Measurements from ENCODE around the gene CCDC149.

Gene CCDC149

GRCh38 chr4:24867251-24867650 lies 45.6 kb downstream of the CCDC149 start:
- Histone ChIP-seq H3K9ac (no peak overlapping the region), H3K9me3 (peaks cover 53% of the 10 kb centered on the region), H3K4me1 (peaks cover 42% of the 10 kb centered on the region), H3K27ac (no peak overlapping the region), H3K36me3 (peaks cover 56% of the 10 kb centered on the region), H3K27me3 (no peaks in the 10 kb centered on the region), H4K20me1 (no peaks in the 10 kb centered on the region), H3K4me3 (no peak overlapping the region), H3K4me2 (no peak overlapping the region)
- no peak for TF ChIP-seq Cebpa-rat (IDR thresholded peaks at IDR 0.05)

DNA sequence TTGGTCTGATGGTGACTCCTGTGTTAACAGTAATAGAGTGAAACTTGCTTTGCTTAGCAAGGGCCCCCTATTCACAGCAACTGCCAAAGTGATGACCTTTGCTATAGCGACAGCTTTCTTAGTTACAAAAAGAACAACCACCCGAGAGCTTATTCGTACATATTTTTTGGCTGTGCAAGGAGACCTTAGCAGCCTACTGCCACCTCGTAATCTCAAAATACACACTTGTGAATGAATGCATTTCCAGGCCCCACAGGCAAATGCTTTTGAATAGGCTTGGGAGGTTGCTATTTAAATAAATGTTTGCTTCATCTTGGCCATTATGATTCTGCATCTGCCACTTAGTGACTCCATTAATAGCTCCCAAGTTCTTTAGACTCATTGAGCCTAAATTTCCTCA lies 47.4 kb downstream of the CCDC149 start:
- TF ChIP-seq Cebpa-rat (IDR thresholded peaks at IDR 0.05), result no peak
- H3K9ac ChIP-seq, result no peak overlapping the region
- no peaks in the 10 kb centered on the region for H3K27me3 ChIP-seq
- no peak overlapping the region for H3K4me2 ChIP-seq
- peaks cover 71% of the 10 kb centered on the region for H3K9me3 ChIP-seq
- peaks cover 61% of the 10 kb centered on the region for H3K36me3 ChIP-seq
- no peak overlapping the region for H3K27ac ChIP-seq
- peaks cover 32% of the 10 kb centered on the region for H3K4me1 ChIP-seq
- no peak overlapping the region for H3K4me3 ChIP-seq
- H4K20me1 ChIP-seq, result no peaks in the 10 kb centered on the region

- H3K4me1 ChIP-seq, result peaks cover 25% of the 10 kb centered on the region
- TF ChIP-seq Cebpa-rat (IDR thresholded peaks at IDR 0.05), result no peak
- no peaks in the 10 kb centered on the region for H3K27me3 ChIP-seq
- H3K27ac ChIP-seq, result no peak overlapping the region
- no peaks in the 10 kb centered on the region for H4K20me1 ChIP-seq
- H3K36me3 ChIP-seq, result peaks cover 62% of the 10 kb centered on the region
- no peak overlapping the region for H3K4me2 ChIP-seq
- H3K9me3 ChIP-seq, result peaks cover 82% of the 10 kb centered on the region
- H3K4me3 ChIP-seq, result 0 out of 2 replicates have a peak overlapping the region, but pooled peaks have one; percentile 13
- H3K9ac ChIP-seq, result no peak overlapping the region
These were observed 49.0 kb downstream of the CCDC149 start for GRCh38 chr4:24863799-24864198.

DNA sequence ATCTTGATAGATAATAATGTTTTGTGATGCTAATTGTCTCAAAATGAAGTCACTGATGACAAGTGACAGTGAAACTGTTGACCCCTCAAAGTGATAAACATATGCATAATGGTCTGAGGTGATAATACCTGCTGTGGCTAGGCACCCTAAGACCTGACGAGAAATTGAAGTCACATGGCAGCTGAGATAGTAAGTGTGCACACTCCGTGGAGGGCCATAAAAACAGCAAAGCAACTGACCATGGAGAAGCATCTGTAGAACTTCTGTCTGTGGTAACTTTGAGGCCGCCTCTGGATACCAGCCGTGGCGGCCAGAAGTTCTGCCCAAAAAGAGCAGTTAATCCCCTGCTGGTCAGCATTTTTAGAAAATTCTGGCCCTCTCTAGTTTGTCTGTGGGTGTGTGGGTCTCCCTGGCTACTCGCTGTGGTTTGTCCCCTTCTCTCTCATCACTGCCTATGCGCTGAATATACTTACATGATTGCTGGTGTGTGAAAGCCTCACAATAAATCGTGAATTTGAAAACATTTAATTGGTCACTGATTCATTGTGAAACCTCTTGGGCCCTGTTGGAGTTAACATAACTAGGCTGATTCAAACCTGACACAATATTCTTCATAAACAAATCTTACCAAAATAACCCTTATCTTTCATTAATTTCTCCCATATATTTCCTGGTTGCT lies 50.6 kb downstream of the CCDC149 start:
- Histone ChIP-seq H4K20me1 (no peaks in the 10 kb centered on the region), H3K36me3 (peaks cover 54% of the 10 kb centered on the region), H3K9ac (no peak overlapping the region), H3K9me3 (peaks cover 77% of the 10 kb centered on the region), H3K4me2 (no peak overlapping the region), H3K4me3 (no peak overlapping the region), H3K4me1 (peaks cover 29% of the 10 kb centered on the region), H3K27me3 (no peaks in the 10 kb centered on the region), H3K27ac (no peak overlapping the region)
- TF ChIP-seq Cebpa-rat (IDR thresholded peaks at IDR 0.05), result no peak

DNA sequence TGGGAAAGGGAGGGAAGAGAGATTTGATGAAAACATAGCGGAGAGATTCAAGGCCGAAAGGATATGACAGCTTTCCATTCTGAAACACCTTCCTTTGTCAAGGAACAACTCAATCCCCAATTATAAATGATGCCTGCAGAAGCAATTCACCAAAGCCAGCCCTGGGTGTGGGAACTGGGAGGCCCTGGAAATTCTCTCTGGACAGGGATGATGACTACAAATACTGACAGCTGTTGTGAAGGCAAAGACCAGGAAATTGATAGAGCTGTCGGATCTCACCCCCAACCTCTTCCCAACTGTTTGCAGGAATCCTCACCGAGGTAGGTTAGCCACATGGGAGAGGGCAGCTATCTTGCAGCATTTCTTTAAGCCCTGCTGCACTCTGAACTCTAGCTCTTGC lies 54.3 kb downstream of the CCDC149 start:
- peaks cover 24% of the 10 kb centered on the region for H3K36me3 ChIP-seq
- H3K9me3 ChIP-seq, result peaks cover 42% of the 10 kb centered on the region
- peak overlapping the region; percentile 70; the same call in 1 of the 2 replicates for H3K9ac ChIP-seq
- peak overlapping the region; percentile 30; the same call in 1 of the 2 replicates for H3K4me3 ChIP-seq
- H3K27ac ChIP-seq, result peak overlapping the region; percentile 78
- peak overlapping the region; percentile 84 for H3K4me2 ChIP-seq
- H3K27me3 ChIP-seq, result no peaks in the 10 kb centered on the region
- peaks cover 66% of the 10 kb centered on the region for H3K4me1 ChIP-seq
- no peaks in the 10 kb centered on the region for H4K20me1 ChIP-seq
- no peak for TF ChIP-seq Cebpa-rat (IDR thresholded peaks at IDR 0.05)

DNA sequence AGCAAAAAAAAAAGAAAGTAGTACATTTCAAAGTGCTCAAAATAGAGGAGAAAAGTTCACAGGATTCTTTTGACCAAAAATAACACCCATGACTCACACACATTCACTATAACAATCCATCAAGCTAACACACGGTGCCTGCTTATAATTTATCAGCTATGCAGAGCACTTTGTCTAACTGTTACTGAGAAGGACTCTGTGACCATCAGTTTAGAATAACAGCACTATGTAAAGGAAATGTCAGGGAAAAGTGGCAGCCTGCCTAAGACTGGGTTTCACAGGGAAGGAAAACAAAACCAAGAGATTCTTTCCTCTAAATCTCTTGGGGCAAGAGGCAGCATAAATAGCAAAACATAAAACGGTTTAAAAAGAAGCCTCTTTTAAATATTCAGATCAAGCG lies 54.8 kb downstream of the CCDC149 start:
- H3K27me3 ChIP-seq, result no peaks in the 10 kb centered on the region
- H3K4me1 ChIP-seq, result peaks cover 70% of the 10 kb centered on the region
- peak overlapping the region; percentile 70 for H3K9ac ChIP-seq
- peak overlapping the region; percentile 84 for H3K4me2 ChIP-seq
- peak overlapping the region; percentile 30; the same call in 1 of the 2 replicates for H3K4me3 ChIP-seq
- peaks cover 19% of the 10 kb centered on the region for H3K36me3 ChIP-seq
- TF ChIP-seq Cebpa-rat (IDR thresholded peaks at IDR 0.05), result no peak
- peaks cover 37% of the 10 kb centered on the region for H3K9me3 ChIP-seq
- H4K20me1 ChIP-seq, result no peaks in the 10 kb centered on the region
- peak overlapping the region; percentile 78 for H3K27ac ChIP-seq

GRCh38 chr4:24856586-24856985 lies 56.3 kb downstream of the CCDC149 start:
- Histone ChIP-seq H3K4me3 (peak overlapping the region; percentile 18; the same call in 1 of the 2 replicates), H3K9me3 (peaks cover 22% of the 10 kb centered on the region), H3K27me3 (no peaks in the 10 kb centered on the region), H4K20me1 (no peaks in the 10 kb centered on the region), H3K4me2 (peak overlapping the region; percentile 84), H3K27ac (peak overlapping the region; percentile 78), H3K4me1 (peaks cover 79% of the 10 kb centered on the region), H3K9ac (0 out of 2 replicates have a peak overlapping the region, but pooled peaks have one; percentile 22), H3K36me3 (peaks cover 4% of the 10 kb centered on the region; the same call in 1 of the 2 replicates)
- no peak for TF ChIP-seq Cebpa-rat (IDR thresholded peaks at IDR 0.05)

GRCh38 chr4:24855741-24856140 lies 57.1 kb downstream of the CCDC149 start:
- H3K4me3 ChIP-seq, result no peak overlapping the region
- H4K20me1 ChIP-seq, result no peaks in the 10 kb centered on the region
- peaks cover 88% of the 10 kb centered on the region for H3K4me1 ChIP-seq
- H3K9ac ChIP-seq, result no peak overlapping the region
- H3K9me3 ChIP-seq, result peaks cover 14% of the 10 kb centered on the region
- peak overlapping the region; percentile 78; the same call in 1 of the 2 replicates for H3K27ac ChIP-seq
- TF ChIP-seq Cebpa-rat (IDR thresholded peaks at IDR 0.05), result no peak
- peaks cover 9% of the 10 kb centered on the region; the same call in 1 of the 2 replicates for H3K36me3 ChIP-seq
- H3K4me2 ChIP-seq, result peak overlapping the region; percentile 84
- no peaks in the 10 kb centered on the region for H3K27me3 ChIP-seq

- no peaks in the 10 kb centered on the region for H3K9me3 ChIP-seq
- no peak overlapping the region for H3K9ac ChIP-seq
- 0 out of 2 replicates have a peak, but pooled peaks cover 10% of the 10 kb centered on the region for H3K36me3 ChIP-seq
- H3K27ac ChIP-seq, result no peak overlapping the region
- H3K27me3 ChIP-seq, result no peaks in the 10 kb centered on the region
- no peak for TF ChIP-seq Cebpa-rat (IDR thresholded peaks at IDR 0.05)
- no peak overlapping the region for H3K4me2 ChIP-seq
- no peaks in the 10 kb centered on the region for H4K20me1 ChIP-seq
- H3K4me3 ChIP-seq, result no peak overlapping the region
- H3K4me1 ChIP-seq, result peaks cover 77% of the 10 kb centered on the region
These were observed 59.7 kb downstream of the CCDC149 start for GRCh38 chr4:24853142-24853541.

DNA sequence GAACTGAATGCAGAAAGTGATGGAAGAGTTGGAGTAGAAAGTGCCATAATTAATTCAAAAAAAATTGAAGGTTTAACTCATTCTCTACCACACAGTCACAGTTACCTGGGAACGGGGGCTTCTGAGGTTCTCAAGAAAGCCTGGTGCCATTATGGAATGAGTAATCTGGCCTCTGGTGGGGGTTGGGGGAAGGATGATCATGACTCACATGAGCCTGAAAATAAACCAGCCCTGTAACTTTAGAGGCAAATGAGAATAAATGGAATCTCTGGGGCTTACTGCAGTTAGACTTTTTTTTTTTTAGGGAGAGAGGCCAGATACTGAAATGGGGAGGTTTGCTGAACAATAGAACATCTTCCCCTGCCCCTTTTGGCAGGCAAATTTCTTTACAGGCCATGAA lies 62.2 kb downstream of the CCDC149 start:
- Histone ChIP-seq H3K4me3 (no peak overlapping the region), H3K27me3 (no peaks in the 10 kb centered on the region), H3K36me3 (0 out of 2 replicates have a peak, but pooled peaks cover 18% of the 10 kb centered on the region), H3K27ac (0 out of 2 replicates have a peak overlapping the region, but pooled peaks have one; percentile 15), H3K9ac (no peak overlapping the region), H3K9me3 (no peaks in the 10 kb centered on the region), H4K20me1 (no peaks in the 10 kb centered on the region), H3K4me2 (peak overlapping the region; percentile 18), H3K4me1 (peaks cover 61% of the 10 kb centered on the region)
- no peak for TF ChIP-seq Cebpa-rat (IDR thresholded peaks at IDR 0.05)

Measured in BLaER1 (cell line).